GM18505 (cell line): ENCODE data around the gene SEMA3B.
"Not testable (repeated sequence)": the region's sequence is repeated elsewhere in the genome, so short reads cannot be mapped to it uniquely, and the experiment has no call there.

Experiments
- ATAC-seq: cut with Tn5 transposase; IDR thresholded peaks from one replicate; pipeline ENCODE4 v1.9.1; 2021; ENCODE audit not compliant: unreplicated experiment
- POLR2A ChIP-seq: IDR thresholded peaks from 4 replicates; pipeline ENCODE4 v1.6.1; 2011; ENCODE audit warnings: borderline replicate concordance; ENCODE audit not compliant: insufficient read depth, insufficient read length; ENCODE audit errors: extremely low read depth

Gene SEMA3B

DNA sequence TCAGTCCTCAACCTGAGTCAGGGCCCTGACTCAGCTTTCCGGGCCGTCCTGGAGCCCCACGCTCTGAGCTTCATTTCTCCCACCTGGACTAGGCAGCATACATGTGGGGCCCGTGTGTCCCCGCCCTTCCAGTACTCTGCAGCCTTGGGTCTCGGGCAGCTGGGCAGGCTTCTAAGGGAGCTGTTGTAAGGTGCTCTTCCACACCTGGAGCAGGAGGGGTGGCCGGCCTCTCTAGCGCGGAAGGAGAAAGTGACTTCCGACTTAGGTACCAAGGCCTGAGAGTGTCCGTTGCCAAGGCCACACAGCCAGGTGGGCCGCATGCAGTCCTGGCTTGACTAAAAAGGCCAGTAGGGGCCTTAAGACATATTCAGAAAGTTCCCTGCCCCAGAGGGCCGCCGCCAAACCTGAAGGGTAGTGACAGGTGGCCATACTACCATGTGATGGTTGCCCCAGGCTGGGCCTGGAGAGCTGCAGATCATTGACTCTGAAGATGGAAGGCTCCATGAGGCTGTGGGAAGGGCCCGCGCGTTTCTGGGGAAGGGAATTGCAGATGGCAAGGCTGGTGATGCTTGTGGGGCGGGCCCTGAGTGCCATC is 9.4 kb upstream of the SEMA3B start:
- ATAC-seq, result peak; percentile 3
- no peak for TF ChIP-seq POLR2A

DNA sequence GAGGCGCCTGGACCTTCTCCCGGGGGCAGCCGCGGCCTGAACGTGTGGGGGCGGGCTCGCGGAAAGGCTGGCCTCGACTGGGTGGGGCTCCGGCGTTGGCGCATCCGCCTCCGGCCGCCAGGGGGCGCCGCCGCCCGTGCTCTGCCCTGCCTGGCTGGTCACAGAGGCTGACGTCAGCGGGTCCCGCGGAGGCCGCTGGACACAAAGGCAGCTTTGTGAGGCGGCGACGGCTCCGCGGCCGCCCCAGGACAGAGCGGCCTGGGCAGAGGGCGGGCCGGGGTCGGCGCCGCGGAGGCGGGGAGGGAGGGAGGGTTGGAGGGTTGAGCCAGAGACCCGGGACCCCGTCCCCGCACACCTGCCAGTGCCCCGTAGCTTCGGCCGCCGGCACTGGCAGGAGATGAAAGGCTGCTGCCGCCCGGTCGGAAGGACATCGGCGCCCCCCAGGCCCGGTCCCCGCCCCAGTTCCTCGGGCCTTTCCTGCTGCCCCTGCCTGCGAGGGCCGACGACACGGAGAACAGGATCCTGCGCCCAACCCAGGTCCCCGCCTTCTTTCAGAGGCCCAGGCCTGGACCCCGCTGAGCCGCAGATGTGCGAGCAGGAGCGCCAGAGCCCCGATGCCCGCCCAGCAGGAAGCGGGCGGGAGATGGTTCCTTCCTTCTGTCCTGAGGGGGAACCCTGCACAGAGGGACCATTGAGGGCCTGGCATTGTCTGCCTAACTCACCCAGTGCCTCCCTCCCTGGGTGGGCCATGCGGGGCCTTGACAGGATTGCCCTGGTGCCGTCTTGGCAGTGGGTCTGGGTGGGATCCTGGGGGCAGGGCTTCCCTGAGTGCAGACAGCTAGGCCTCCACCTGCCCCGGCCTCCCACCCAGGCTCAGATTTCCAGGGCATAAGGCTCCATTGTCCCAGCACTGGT is 8.7 kb upstream of the SEMA3B start:
- TF ChIP-seq POLR2A, result peak; percentile 58
- ATAC-seq, result peak; percentile 88

DNA sequence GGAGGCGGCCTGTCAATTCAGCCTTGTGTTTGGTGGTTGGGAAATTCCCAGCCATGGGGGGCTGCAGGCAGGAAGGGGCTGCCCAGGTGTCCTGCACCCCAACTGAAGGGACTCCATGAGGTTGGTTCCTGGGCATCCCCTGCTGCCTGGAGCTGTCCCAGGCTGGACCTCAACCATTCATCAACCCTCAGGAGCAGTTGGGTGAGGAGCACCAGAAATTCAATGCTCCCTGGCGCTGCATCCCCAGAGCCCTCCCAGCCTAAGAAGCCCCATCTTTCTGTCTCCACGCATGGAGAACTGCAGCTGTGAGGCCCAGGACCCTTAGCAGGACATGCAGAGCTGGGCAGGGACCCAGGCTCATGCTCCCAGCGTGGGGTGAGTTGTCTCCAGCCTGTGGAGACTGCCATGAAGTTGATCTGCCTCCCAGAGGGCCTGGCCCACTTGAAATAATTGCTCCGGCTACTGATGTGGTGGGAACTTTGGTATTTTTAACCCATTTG is 8.0 kb upstream of the SEMA3B start:
- no peak for TF ChIP-seq POLR2A
- ATAC-seq, result no peak

DNA sequence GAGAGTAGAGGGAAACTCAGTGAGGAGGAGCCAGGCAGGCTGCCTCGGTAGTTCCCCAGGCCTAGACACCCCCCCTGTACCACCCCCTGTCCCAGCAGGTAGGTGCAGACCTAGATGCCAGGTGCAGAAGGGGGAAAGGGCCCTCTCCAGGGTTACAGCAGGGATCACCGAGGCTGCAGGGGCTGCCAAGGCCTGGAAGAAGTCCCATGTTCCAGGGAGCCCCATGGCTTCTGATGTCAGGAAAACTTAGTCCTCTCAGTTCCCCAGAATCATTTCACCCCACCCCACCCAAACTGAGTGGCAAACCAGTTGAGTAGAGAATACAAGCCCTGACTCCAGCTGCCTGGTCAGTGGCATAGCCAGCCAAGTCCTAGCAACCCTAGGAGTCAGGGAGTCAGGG is 7.4 kb upstream of the SEMA3B start:
- no peak for ATAC-seq

DNA sequence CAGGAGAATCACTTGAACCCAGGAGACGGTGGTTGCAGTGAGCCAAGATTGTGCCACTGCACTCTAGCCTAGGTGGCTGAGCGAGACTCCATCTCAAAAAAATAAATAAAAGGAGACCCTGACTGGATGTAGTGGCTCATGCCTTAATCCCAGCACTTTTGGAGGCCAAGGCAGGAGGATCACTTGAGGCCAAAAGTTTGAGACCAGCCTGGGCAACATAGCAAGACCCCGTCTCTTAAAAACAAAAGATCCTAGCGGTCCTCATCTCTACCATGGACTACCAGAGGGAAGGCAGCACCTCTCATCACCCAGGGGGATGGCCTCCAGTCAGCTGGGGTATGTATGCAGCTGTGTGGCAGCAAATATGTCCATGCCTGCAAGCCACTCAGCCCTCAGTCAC is 6.7 kb upstream of the SEMA3B start:
- ATAC-seq, result not testable (repeated sequence)

More for the DNA sequence above, 7.4 kb upstream of the SEMA3B start:
- TF ChIP-seq POLR2A, result no peak

DNA sequence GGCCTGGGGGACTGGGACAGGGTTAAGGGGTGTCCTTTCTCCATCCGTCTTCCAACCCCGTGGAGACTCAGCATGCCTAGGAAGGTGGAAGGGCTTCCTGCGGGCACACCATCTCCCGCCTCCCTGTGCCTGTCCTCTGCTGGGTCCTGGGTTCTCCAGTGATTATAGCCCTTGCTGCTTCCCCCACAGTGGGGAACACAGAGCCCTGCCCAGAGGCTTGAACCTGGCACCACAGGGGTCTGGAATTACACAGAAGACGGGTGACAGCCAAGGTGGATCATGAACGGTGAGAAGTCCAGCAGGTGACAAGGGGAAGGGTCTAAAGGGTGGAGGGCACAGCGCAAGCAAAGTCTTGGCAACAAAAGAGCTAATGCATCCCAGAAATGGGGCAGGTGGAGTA is 6.2 kb upstream of the SEMA3B start:
- no peak for ATAC-seq

GRCh38 chr3:50263478-50264382 is 5.2 kb upstream of the SEMA3B start:
- no peak for TF ChIP-seq POLR2A
- ATAC-seq, result no peak

More for the DNA sequence above, 6.2 kb upstream of the SEMA3B start:
- no peak for TF ChIP-seq POLR2A

DNA sequence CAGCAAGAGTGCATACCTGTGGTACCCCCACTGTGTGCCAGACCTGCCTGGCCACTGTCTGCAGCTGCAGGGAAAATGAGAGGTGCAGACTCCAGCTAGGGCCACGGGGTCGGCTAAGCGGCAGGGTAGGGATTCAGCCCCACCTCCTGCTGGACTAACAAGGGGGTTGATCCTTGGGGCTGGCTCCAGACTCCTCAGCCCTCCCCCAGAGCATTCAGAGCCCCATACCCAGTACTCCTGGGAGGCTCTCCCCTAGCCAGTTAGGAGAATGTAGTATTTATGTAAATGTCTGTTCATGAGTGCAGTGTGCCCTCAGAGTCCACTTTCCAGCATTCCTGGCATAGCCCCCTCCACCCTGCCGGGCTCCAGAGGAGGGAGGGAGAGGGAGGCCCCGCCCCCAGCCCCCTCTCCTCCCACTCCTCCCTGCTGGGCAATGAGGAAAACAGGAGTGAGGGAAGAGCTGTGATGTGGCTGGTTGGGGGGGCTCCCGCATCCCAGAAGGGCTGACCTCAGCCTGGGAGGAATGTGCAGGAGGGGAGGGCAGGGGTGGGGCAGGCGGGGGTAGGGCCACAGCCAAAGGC is 4.5 kb upstream of the SEMA3B start:
- TF ChIP-seq POLR2A, result no peak
- ATAC-seq, result no peak

DNA sequence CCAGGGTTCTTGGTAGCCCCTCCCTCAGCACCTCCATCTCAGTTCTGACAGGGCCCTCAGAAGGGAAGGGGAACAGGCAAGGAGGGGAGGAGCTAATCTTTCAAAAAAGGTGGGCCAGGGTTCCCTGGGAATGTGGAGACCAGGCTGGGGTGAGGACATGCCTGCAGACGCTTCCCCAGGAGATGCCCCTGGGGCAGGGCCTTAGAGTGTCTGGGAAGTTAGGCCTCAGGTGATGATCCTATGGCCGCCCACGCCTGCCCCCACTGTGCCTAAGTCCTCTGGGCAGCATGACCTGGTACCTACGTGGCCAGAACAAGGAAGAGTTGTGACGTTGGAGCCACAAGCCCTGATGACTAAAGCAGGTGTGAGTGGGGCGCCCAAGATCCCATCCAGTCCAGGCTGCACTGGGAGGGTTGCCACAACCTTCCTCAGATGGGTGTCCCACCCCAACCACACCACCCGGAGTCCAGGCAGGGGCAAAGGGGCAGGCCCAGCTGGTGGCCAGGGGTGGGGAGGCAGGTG is 3.9 kb upstream of the SEMA3B start:
- no peak for ATAC-seq
- TF ChIP-seq POLR2A, result no peak

DNA sequence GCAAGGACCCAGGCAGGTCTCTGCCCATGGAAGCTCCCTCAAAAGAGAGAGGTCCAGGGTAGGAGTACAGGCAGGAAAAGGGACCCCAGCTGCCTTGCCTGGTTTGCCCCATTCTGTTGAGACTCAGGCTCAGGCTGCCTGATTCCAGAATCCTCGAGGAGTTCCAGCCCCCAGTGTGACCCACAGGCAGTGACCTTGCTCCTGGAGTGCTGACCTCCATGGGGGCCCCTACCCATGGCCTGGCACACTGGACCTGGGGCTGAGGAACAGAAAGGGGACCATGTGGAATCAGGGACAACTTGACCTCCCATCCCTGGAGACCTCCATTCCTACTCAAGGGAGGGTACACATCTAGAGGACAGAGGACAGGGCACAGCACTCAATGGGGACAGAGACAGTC is 3.4 kb upstream of the SEMA3B start:
- ATAC-seq, result no peak
- TF ChIP-seq POLR2A, result no peak

GRCh38 chr3:50266017-50266416 is 2.9 kb upstream of the SEMA3B start:
- ATAC-seq, result no peak
- no peak for TF ChIP-seq POLR2A

GRCh38 chr3:50266836-50267235 is 2.1 kb upstream of the SEMA3B start:
- TF ChIP-seq POLR2A, result no peak
- ATAC-seq, result no peak
